K562 (cell line): ENCODE measurements around the gene MPL. TPM values are rescaled to one million over a fixed set of nuclear protein-coding genes. Genes with fewer than 3 reads are reported as not detected.

Experiments
- ATAC-seq: fragments of 200-7000 bp; cut with Tn5 transposase; 3 replicates; pipeline ENCODE4 v1.9.1; 2020; ENCODE audit warnings: moderate library complexity
- BruUV-seq: library from RNA; stranded (reverse); fragments of 400-500 nt; replicated peaks from 2 replicates; lab custom pipeline; 2021; lab: Mats Ljungman, UMichigan
- CTCF ChIA-PET: fragments of 300-600 bp; formaldehyde crosslinking; extraction: SDS; loops from one replicate; lab custom pipeline; 2021; ENCODE audit warnings: low intra/inter-chr PET ratio; lab: Yijun Ruan, JAX
- POLR2A ChIA-PET: fragments of 300-600, 350-650 bp; sonication (Branson Sonifier 250); formaldehyde crosslinking; extraction: SDS; loops from one replicate; lab custom pipeline; 2021; ENCODE audit warnings: antibody characterized with exemption, inconsistent platforms; lab: Yijun Ruan, JAX
- DNase-seq, 4 experiments: peaks; one replicate each; pipeline versions ENCODE4 v3.0.0 to v3.0.0-alpha.2; 2011 to 2018; ENCODE audit warnings: low spot score in 3 of 4, mixed read lengths in 3 of 4; ENCODE audit errors: extremely low read depth in 1 of 4
- FAIRE-seq: peaks from 2 replicates; lab custom pipeline; 2011; peaks lifted over from hg19 to GRCh38; lab: Jason Lieb, UNC
- H2AFZ ChIP-seq: 2 replicates; pipeline ENCODE4 v1.6.0; 2011; ENCODE audit warnings: low read depth, low read length, control low read depth, inconsistent platforms
- H3K27ac ChIP-seq: fragments of 200-600 bp; 3 replicates; pipeline ENCODE4 v1.8.0; 2011; ENCODE audit warnings: low read depth, mild to moderate bottlenecking, control low read depth, inconsistent platforms, low read length, moderate library complexity, mixed read lengths; ENCODE audit errors: extremely low read depth
- H3K27me3 ChIP-seq, 2 experiments: fragments of 300-600 bp in 1 of 2; 2 replicates in 1 of 2; 3 replicates in 1 of 2; pipeline versions ENCODE4 v1.6.0 to v1.8.0; 2011; ENCODE audit warnings: inconsistent platforms in 2 of 2, low read length in 2 of 2, mild to moderate bottlenecking in 1 of 2, mixed read lengths in 1 of 2, moderate library complexity in 1 of 2; ENCODE audit not compliant: control insufficient read depth in 2 of 2, insufficient read depth in 2 of 2
- H3K36me3 ChIP-seq: fragments of 300-600 bp; 3 replicates; pipeline ENCODE4 v1.8.0; 2011; ENCODE audit warnings: mild to moderate bottlenecking, low read length, inconsistent platforms; ENCODE audit not compliant: control insufficient read depth, insufficient read depth
- H3K4me1 ChIP-seq, 2 experiments: fragments of 200-600 bp in 1 of 2; replicated peaks in 1 of 2; 2 replicates in 1 of 2; 3 replicates in 1 of 2; pipeline versions ENCODE4 v1.5.1 to v1.8.0; 2011; ENCODE audit warnings: inconsistent platforms in 2 of 2, low read length in 2 of 2, mild to moderate bottlenecking in 1 of 2, mixed read lengths in 1 of 2, moderate library complexity in 1 of 2; ENCODE audit not compliant: control insufficient read depth in 2 of 2, insufficient read depth in 2 of 2
- H3K4me2 ChIP-seq: 2 replicates; pipeline ENCODE4 v1.6.1; 2011; ENCODE audit warnings: low read length, control low read depth, inconsistent platforms, mixed read lengths; ENCODE audit not compliant: insufficient read depth
- H3K4me3 ChIP-seq: fragments of 200-600 bp; sonication (generic), shearing (Covaris generic); 2 replicates; pipeline ENCODE4 v1.5.1; 2016; ENCODE audit warnings: control low read depth, inconsistent platforms
- H3K79me2 ChIP-seq: fragments of 200-600 bp; 3 replicates; pipeline ENCODE4 v1.8.0; 2011; ENCODE audit warnings: low read length, inconsistent platforms; ENCODE audit not compliant: control insufficient read depth, insufficient read depth
- H3K9ac ChIP-seq, 2 experiments: 2 replicates each; pipeline versions ENCODE4 v1.6.0 to v1.6.1; 2011; ENCODE audit warnings: low read depth in 2 of 2, low read length in 2 of 2, control low read depth in 1 of 2, inconsistent platforms in 1 of 2, mild to moderate bottlenecking in 1 of 2, mixed read lengths in 1 of 2; ENCODE audit not compliant: insufficient read depth in 1 of 2
- H3K9me1 ChIP-seq: one replicate; pipeline ENCODE4 v1.6.0; 2011; ENCODE audit warnings: inconsistent platforms, mild to moderate bottlenecking, low read length, moderate library complexity; ENCODE audit not compliant: control insufficient read depth, insufficient read depth
- H3K9me3 ChIP-seq: replicated peaks from 2 replicates; pipeline ENCODE4 v1.5.1; 2011; ENCODE audit warnings: low read depth, low read length, inconsistent platforms; ENCODE audit not compliant: control insufficient read depth, insufficient read depth
- H4K20me1 ChIP-seq: replicated peaks from 2 replicates; pipeline ENCODE4 v1.6.1; 2011; ENCODE audit warnings: low read length, inconsistent platforms, mixed read lengths; ENCODE audit not compliant: control insufficient read depth, insufficient read depth
- CCAR2 ChIP-seq: fragments of 200-400 bp; formaldehyde crosslinking; IDR thresholded peaks from 2 replicates; pipeline ENCODE4 v1.6.1; 2017; ENCODE audit warnings: mild to moderate bottlenecking, low read depth, low read length
- ELF4 ChIP-seq: fragments of 450-650 bp; formaldehyde crosslinking; IDR thresholded peaks from 2 replicates; pipeline ENCODE4 v1.4.0; 2022; ENCODE audit warnings: missing genetic modification characterization
- EP400 ChIP-seq: fragments of 450-650 bp; IDR thresholded peaks from 2 replicates; pipeline ENCODE4 v1.6.1; 2017; ENCODE audit warnings: antibody characterized with exemption, mild to moderate bottlenecking, moderate library complexity
- IFI16 ChIP-seq: fragments of 250-450 bp; sonication (Bioruptor Pico); IDR thresholded peaks from 2 replicates; pipeline ENCODE4 v2.1.2; 2022; ENCODE audit warnings: mild to moderate bottlenecking, inconsistent platforms
- PHF21A ChIP-seq: fragments of 450-650 bp; IDR thresholded peaks from 2 replicates; pipeline ENCODE4 v1.6.1; 2017; ENCODE audit warnings: low read depth, borderline replicate concordance
- RBM22 ChIP-seq: fragments of 200-400 bp; formaldehyde crosslinking; IDR thresholded peaks from 2 replicates; pipeline ENCODE4 v1.6.1; 2018; ENCODE audit warnings: low read length, low read depth; ENCODE audit not compliant: poor library complexity, severe bottlenecking
- SIX5 ChIP-seq, 2 experiments: IDR thresholded peaks; 2 replicates each; pipeline ENCODE4 v1.6.1; 2011; ENCODE audit warnings: low read length in 2 of 2, borderline replicate concordance in 1 of 2, low read depth in 1 of 2, mild to moderate bottlenecking in 1 of 2, moderate library complexity in 1 of 2; ENCODE audit not compliant: insufficient read depth in 1 of 2
- TARDBP ChIP-seq: fragments of 450-650 bp; IDR thresholded peaks from 2 replicates; pipeline ENCODE4 v1.6.1; 2016
- WGBS: fragments of 100-300 bp; shearing (Covaris generic); methylation state at CpG from one replicate; pipeline ENCODE4 v1.1.6; 2016; ENCODE audit warnings: low coverage, mixed read lengths; ENCODE audit not compliant: insufficient coverage; ENCODE audit errors: missing lambda C conversion rate; 5-methylcytosine and 5-hydroxymethylcytosine counted together
- in situ Hi-C: fragments of 300-500 bp; cut with MboI; formaldehyde crosslinking; loops from 4 replicates; pipeline ENCODE4 v1.15.0; 2018; ENCODE audit warnings: inconsistent platforms, mixed read lengths
- intact Hi-C: fragments of 100-400 bp; cut with micrococcal nuclease; formaldehyde crosslinking; loops from 2 replicates; pipeline ENCODE4 v1.14.2; 2022
- polyA plus RNA-seq, 8 experiments: library from polyadenylated mRNA; depleted of rRNA in 4 of 8; stranded (reverse) in 5 of 8; unstranded in 3 of 8; fragments of >200 nt; fragmentation: Nextera tagmentation in 2 of 8; fragmentation: Illumina TruSeq in 1 of 8; extraction: Ambion mirVana in 2 of 8; extraction: Trizol in 1 of 8; gene quantifications; 2 replicates each; pipeline versions ENCODE4 v1.2.1 to v1.2.3, GENCODE V29; 2011 to 2014; ENCODE audit warnings: inconsistent platforms in 1 of 8, missing spikeins in 1 of 8
- total RNA-seq, 7 experiments: library from RNA; depleted of rRNA in 6 of 7; stranded (reverse); fragments of >200 nt in 6 of 7; fragmentation: Illumina TruSeq in 2 of 7; extraction: Trizol in 2 of 7; gene quantifications; 2 replicates each; pipeline versions ENCODE4 v1.2.1 to v1.2.3, GENCODE V29; 2011 to 2021; ENCODE audit warnings: low replicate concordance in 1 of 7
- TF ChIP-seq, protein P1 (sequence below): sonication (generic); formaldehyde crosslinking; IDR thresholded peaks from 2 replicates; pipeline ENCODE4 v1.9.0; 2022; ENCODE audit warnings: mild to moderate bottlenecking, missing genetic modification reagents
- TF ChIP-seq, protein P2 (sequence below): fragments of 450-650 bp; formaldehyde crosslinking; IDR thresholded peaks from 2 replicates; pipeline ENCODE4 v1.4.0; 2020; ENCODE audit warnings: mild to moderate bottlenecking, moderate library complexity
- TF ChIP-seq, protein P3 (sequence below): fragments of 450-650 bp; formaldehyde crosslinking; IDR thresholded peaks from 2 replicates; pipeline ENCODE4 v1.4.0; 2022; ENCODE audit warnings: mild to moderate bottlenecking, moderate library complexity
- TF ChIP-seq, protein P4 (sequence below): sonication (generic); formaldehyde crosslinking; IDR thresholded peaks from 2 replicates; pipeline ENCODE4 v1.8.0; 2023; ENCODE audit warnings: missing genetic modification reagents, mild to moderate bottlenecking, borderline replicate concordance
- TF ChIP-seq, protein P5 (sequence below): sonication (generic); formaldehyde crosslinking; IDR thresholded peaks from 2 replicates; pipeline ENCODE4 v1.8.0; 2022; ENCODE audit warnings: mild to moderate bottlenecking, missing genetic modification reagents

The MPL gene
- total and polyA plus RNA-seq, 9 of the 15 experiments (the other 6 are each of a cell fraction or from before 2014, with no cell fraction given): not detected

DNA sequence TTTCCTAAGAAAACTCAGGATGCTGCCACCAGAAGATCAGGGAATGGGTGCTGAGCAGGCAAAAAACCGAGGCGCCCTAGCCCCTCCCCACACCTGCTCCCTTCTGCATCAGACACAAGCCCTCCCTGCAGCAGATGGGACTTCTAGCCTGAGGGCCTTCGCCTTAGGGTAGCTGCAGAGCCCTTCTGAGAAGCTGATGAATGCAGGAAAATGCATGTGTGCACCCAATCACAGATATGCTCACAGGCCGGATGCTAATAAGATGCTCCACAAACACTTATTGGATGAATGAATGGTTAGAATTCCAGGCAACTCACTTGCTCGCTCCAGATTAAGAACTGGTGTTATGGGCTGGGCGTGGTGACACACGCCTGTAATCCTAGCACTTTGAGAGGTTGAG lies 45.4 kb upstream of the MPL start:
- H3K9me3 ChIP-seq: no peaks in the 10 kb centered on the region
- FAIRE-seq: no peak
- intact Hi-C loops (no loop called here), in situ Hi-C loops (no loop called here)
- ChIA-PET POLR2A (interaction anchor here (0.6 to 1.2 kb wide), 4 partner anchors 13 to 67 kb away, joined by 3 to 4 read pairs (median 4); partner anchors contain the start of gene CDC20), CTCF (no interaction called here)
- H3K4me2 ChIP-seq: no peak overlapping the region
- no TSS peak for BruUV-seq
- no peak overlapping the region for H3K4me3 ChIP-seq
- H3K9me1 ChIP-seq: no peaks in the 10 kb centered on the region
- peaks cover 6% of the 10 kb centered on the region for H4K20me1 ChIP-seq
- H3K79me2 ChIP-seq: no peaks in the 10 kb centered on the region
- H3K27ac ChIP-seq: no peak overlapping the region
- H3K9ac ChIP-seq: no peak overlapping the region
- 7% methylated on average over 7 of the region's 7 CpGs for WGBS
- peaks cover 53 to 57% of the 10 kb centered on the region in 2 experiments for H3K27me3 ChIP-seq
- ATAC-seq: no peak
- H3K36me3 ChIP-seq: no peaks in the 10 kb centered on the region
- H3K4me1 ChIP-seq: 0 out of 5 replicates have a peak, but pooled peaks cover 0 to 3% of the 10 kb centered on the region in 2 experiments
- no peak for DNase-seq
- H2AFZ ChIP-seq: no peak overlapping the region
- TF ChIP-seq SIX5 (IDR thresholded peaks at IDR 0.05; ENCODE audit: borderline replicate concordance in 1 of 2, insufficient read depth in 1 of 2, low read depth in 1 of 2, low read length in 2 of 2) (no peak), IFI16 (no peak), ELF4 (no peak), CCAR2 (no peak), RBM22 (no peak), TARDBP (no peak), PHF21A (no peak), EP400 (no peak)
- TF ChIP-seq, protein P1, sequence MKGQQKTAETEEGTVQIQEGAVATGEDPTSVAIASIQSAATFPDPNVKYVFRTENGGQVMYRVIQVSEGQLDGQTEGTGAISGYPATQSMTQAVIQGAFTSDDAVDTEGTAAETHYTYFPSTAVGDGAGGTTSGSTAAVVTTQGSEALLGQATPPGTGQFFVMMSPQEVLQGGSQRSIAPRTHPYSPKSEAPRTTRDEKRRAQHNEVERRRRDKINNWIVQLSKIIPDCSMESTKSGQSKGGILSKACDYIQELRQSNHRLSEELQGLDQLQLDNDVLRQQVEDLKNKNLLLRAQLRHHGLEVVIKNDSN (CRISPR knock-in tag): no peak
- TF ChIP-seq, protein P2, sequence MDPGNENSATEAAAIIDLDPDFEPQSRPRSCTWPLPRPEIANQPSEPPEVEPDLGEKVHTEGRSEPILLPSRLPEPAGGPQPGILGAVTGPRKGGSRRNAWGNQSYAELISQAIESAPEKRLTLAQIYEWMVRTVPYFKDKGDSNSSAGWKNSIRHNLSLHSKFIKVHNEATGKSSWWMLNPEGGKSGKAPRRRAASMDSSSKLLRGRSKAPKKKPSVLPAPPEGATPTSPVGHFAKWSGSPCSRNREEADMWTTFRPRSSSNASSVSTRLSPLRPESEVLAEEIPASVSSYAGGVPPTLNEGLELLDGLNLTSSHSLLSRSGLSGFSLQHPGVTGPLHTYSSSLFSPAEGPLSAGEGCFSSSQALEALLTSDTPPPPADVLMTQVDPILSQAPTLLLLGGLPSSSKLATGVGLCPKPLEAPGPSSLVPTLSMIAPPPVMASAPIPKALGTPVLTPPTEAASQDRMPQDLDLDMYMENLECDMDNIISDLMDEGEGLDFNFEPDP: no peak
- TF ChIP-seq, protein P3, sequence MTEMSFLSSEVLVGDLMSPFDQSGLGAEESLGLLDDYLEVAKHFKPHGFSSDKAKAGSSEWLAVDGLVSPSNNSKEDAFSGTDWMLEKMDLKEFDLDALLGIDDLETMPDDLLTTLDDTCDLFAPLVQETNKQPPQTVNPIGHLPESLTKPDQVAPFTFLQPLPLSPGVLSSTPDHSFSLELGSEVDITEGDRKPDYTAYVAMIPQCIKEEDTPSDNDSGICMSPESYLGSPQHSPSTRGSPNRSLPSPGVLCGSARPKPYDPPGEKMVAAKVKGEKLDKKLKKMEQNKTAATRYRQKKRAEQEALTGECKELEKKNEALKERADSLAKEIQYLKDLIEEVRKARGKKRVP: no peak
- TF ChIP-seq, protein P4, sequence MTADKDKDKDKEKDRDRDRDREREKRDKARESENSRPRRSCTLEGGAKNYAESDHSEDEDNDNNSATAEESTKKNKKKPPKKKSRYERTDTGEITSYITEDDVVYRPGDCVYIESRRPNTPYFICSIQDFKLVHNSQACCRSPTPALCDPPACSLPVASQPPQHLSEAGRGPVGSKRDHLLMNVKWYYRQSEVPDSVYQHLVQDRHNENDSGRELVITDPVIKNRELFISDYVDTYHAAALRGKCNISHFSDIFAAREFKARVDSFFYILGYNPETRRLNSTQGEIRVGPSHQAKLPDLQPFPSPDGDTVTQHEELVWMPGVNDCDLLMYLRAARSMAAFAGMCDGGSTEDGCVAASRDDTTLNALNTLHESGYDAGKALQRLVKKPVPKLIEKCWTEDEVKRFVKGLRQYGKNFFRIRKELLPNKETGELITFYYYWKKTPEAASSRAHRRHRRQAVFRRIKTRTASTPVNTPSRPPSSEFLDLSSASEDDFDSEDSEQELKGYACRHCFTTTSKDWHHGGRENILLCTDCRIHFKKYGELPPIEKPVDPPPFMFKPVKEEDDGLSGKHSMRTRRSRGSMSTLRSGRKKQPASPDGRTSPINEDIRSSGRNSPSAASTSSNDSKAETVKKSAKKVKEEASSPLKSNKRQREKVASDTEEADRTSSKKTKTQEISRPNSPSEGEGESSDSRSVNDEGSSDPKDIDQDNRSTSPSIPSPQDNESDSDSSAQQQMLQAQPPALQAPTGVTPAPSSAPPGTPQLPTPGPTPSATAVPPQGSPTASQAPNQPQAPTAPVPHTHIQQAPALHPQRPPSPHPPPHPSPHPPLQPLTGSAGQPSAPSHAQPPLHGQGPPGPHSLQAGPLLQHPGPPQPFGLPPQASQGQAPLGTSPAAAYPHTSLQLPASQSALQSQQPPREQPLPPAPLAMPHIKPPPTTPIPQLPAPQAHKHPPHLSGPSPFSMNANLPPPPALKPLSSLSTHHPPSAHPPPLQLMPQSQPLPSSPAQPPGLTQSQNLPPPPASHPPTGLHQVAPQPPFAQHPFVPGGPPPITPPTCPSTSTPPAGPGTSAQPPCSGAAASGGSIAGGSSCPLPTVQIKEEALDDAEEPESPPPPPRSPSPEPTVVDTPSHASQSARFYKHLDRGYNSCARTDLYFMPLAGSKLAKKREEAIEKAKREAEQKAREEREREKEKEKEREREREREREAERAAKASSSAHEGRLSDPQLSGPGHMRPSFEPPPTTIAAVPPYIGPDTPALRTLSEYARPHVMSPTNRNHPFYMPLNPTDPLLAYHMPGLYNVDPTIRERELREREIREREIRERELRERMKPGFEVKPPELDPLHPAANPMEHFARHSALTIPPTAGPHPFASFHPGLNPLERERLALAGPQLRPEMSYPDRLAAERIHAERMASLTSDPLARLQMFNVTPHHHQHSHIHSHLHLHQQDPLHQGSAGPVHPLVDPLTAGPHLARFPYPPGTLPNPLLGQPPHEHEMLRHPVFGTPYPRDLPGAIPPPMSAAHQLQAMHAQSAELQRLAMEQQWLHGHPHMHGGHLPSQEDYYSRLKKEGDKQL (CRISPR knock-in tag): no peak
- TF ChIP-seq, protein P5, sequence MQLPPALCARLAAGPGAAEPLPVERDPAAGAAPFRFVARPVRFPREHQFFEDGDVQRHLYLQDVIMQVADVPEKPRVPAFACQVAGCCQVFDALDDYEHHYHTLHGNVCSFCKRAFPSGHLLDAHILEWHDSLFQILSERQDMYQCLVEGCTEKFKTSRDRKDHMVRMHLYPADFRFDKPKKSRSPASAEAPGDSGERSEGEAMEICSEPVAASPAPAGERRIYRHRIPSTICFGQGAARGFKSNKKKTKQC (CRISPR knock-in tag): no peak
